ENCODE measurements around the gene RANBP10.
"Not testable (repeated sequence)": the region's sequence is repeated elsewhere in the genome, so short reads cannot be mapped to it uniquely, and the experiment has no call there.

Gene RANBP10

DNA sequence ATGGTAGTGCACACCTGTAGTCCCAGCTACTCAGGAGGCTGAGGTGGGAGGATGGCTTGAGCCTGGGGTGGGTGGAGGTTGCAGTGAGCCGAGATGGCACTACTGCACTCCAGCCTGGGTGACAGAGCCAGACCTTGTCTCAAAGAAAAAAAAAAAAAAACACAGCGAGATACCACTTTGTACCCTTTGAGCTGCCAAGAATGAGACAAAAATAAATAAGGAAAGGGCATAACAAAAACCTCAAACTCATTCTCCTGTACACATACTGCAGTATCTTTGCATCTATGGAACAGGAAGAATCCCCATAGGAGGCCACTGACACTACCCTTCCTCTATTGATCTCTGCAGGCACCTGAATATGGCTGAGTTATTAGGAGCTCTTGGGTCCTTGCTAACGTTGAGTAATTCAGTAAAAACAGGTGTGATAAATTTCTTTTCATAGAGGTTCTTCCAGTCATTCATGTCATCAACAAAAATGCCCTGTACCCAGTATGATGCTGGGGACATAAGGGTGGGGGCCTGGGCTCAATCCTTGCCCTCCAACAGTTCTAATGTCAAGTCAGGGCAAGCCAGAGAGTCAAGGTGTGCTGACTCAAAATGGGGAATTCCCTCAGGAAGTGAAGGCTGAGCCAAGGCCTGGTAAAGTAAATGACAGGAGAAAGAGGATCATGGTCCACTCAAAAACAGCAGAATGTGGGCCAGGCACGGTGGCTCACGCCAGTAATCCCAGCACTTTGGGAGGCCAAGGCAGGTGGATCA is 26.9 kb downstream of the RANBP10 start:
- DNase-seq (ENCODE audit: low spot score), result no peak

DNA sequence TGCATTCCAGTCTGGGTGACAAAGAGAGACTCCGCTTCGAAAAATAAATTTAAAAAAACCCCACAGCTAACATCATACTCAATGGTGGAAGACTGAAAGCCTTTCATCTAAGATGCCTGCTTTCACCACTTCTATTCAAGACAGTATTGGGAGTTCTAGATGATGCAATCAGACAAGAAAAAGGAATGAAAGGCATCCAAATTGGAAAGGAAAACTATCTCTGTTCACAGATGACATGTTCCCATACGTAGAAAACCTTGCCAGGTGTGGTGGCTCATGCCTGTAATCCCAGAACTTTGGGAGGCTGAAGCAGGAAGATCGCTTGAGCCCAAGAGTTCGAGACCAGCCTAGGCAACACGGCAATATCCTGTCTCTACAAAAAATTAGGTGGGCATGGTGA is 31.1 kb downstream of the RANBP10 start:
- DNase-seq (ENCODE audit: low spot score), result no peak

DNA sequence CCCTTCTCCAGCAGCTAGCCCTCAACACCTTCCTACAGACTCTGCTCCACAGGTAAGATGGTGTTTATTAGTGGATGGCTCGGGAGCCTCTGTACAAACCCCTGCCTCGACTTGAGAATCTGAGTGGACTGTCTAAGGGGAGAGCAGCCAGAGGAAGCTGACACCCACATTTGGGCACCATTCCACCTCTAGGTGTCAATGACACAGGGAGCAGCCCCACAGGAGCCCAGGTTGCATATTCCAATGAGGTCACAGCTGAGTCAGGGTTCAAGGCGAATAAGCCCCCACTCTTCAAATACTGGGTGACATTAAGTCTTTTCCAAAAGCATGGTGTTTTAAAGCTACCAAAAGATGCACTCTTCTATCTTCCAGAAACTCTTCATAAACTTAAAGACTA is 31.9 kb downstream of the RANBP10 start:
- no peak for DNase-seq (ENCODE audit: low spot score)

DNA sequence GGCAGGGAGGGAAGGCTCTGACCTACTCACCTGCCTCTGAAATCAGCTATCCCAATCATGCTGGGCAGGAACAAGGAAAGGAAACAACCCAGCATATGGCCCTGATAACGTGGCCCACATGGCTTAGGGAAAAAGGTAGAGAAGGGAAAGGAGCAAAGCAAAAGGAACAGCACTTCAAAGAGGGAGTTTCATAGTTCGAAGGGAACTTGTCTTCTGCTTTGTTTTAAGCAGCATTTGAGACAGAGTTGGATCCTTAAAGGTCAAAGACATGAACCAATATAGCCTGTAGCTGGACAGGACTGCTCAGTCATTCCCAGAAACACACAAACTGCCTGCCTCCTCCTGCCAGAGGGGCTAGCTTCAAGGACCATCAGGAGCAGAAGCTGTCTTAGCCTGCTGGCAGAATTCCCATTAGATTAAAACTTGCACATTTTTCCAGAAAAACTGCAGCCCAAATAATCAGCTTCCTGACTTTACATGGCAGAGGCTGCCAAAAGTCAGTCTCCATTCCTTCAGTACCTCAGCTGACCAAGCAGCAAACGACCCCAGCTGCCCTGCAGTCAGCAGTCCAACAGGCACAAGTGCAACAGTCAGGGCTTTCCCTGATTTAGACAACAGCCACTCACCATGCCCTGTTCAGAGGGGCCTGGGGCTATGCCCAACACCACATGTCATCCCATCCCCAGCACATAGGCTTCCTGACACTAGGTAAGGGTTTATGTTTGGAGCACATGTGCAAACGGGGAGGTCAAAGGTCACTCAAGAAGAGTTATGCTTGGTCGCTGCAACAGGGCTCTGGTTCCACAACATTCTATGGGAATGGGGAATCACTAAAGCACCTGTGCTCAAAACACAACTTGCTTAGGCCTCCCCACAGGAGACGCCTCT is 32.5 kb downstream of the RANBP10 start:
- no peak for DNase-seq (ENCODE audit: low spot score)

DNA sequence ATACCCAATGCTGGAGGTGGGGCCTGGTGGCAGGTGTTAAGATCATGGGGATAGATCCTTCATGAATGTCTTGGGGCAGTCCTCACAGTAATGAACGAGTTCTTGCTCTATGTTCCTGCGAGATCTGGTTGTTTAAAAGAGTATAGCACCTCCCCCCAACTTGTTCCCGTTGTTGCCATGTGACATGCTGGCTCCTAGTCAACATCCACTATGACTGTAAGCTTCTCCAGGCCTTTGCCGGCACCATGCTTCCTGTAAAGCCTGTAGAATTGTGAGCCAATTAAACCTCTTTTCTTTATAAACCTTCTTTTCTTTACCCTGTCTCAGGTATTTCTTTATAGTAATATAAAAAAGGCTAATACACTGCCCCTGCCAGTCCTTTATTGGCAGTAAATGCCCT is 33.3 kb downstream of the RANBP10 start:
- DNase-seq (ENCODE audit: low spot score), result peak; percentile 29

DNA sequence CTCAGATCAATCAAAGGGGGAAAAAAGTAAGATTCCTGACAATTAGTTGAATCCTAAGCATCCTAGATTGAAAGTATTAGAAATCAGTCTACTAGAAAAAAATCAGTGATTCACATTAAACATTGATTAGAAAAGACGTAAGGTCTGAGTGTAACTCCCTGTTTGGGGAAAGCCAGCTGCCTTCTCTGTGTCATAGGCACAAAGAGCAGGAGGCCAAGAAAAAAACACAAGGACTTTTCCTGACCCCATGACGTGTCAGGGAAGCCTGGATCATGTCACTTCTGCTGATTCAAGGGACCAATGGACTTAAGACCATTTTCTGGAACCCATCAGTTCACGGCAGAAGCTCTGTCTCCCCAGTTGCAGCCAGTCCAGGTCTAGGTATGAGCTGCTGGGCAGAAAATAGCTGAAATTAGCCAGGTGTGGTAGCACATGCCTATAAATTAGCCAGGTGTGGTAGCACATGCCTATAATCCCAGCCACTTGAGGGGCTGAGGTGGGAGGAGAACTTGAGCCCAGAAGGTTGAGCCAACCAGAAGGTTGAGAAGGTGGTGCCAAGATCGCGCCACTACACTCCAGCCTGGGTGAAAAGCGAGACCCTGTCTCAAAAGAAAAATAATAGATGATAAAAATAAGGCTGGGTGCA is 35.9 kb downstream of the RANBP10 start:
- peak; percentile 74 for DNase-seq (ENCODE audit: low spot score)

DNA sequence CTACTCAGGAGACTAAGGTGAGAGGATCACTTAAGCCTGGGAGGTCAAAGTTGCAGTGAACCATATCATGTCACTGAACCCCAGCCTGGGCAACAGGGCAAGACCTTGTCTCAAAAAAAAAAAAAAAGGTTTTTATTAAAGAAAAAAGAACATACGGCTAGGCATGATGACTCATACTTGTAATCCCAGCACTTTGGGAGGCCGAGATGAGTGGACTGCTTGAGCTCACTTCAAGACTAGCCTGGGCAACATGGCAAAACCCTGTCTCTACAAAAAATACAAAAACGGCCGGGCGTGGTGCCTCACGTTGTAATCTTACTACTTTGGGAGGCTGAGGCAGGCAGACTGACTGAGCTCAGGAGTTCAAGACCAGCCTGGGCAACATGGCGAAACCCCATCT is 38.4 kb downstream of the RANBP10 start:
- DNase-seq (ENCODE audit: low spot score), result peak; percentile 30

DNA sequence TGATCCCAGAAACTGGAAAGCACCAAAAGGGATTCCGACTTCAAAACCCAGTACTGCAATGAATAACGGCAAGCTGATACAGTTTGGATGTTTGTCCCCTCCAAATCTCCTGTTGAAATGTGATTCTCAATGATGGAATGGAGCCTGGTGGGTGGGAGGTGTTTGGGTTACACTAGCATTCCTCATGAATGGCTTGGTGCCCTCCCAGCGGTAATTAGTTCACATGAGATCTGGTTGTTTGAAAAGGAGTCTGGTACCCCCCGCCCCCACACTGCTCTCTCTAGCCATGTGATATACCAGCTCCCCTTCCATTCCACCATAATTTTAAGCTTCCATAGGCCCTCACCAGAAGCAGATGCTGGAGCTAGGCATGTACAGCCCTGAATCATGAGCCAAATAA is 40.1 kb downstream of the RANBP10 start:
- DNase-seq (ENCODE audit: low spot score), result no peak

DNA sequence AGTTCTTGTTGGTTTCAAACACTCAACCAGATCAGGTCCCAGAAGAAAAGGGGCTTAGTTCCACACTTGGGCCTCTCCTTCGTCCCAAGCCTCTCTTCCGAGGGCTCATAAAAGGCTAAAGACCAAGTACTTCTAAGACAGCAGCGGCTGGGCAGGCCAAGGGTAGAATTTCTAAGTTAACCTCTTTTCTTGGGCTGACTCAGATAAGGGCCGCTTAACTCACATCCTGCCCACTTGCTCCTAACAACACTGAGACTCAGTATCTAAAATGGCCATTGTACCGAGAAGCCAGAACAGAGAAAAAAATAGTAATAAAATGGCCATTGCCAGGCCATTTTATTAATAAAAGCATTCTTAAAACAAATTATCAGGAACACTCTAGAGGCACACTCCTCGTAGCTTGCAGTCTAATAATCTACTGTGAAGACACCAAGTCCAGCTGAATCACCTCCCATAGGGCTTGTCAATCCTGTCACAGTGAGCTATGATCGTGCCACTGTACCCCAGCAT is 42.1 kb downstream of the RANBP10 start:
- no peak for DNase-seq (ENCODE audit: low spot score)

DNA sequence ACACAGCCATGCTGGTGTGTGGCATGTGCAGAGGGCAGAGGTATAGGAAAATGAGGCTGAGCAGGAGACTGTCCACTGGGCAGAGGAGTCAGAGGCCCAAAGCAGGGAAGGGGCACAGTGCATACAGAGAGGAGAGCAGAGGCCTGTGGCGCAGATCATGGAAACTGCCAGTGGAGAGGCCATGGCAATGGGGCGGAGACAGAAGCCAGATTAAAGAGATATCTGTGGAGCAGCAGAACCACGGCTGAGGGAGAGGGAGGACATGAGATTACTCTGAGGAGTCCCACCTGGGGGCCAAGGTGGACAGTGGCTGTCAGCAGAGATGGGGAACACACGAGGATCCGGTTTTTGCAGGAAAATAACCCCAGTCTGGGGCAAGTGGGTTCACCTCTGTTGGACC is 43.3 kb downstream of the RANBP10 start:
- no peak for DNase-seq (ENCODE audit: low spot score)

DNA sequence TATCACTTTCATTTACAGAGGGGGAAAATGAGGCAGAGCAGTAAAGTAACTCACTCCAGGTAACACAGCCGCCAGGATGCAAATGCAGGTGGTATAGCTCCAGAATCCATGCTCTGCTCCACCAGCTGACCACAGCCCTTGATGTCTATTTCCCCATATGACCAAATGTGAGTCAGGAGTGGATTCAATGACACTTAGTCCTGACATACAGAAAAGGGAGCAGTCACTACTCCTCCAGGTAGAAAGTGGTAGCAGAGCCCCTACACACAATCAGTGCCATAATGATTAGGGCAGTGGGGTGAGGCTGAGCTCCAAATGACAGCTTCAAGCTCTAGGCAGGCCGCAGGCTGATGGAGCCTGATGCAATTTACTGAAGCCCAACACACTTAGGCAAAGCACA is 44.0 kb downstream of the RANBP10 start:
- DNase-seq (ENCODE audit: low spot score), result no peak

DNA sequence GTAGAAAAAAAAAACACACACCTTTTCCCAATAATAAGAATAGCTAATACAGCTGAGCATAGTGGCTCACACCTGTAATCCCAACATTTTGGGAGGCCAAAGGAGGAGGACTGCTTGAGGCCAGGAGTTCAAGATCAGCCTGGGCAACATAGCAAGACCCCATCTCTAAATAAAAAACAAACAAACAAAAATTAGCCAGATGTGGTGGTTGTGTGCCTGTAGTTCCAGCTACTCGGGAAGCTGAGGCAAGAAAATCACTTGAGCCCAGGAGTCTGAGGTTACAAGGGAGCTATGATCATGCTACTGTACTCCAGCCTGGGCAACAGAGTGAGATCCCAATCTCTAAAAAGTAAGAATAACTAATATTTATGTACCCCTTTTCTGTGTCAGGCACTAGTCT is 44.4 kb downstream of the RANBP10 start:
- DNase-seq (ENCODE audit: low spot score), result no peak

DNA sequence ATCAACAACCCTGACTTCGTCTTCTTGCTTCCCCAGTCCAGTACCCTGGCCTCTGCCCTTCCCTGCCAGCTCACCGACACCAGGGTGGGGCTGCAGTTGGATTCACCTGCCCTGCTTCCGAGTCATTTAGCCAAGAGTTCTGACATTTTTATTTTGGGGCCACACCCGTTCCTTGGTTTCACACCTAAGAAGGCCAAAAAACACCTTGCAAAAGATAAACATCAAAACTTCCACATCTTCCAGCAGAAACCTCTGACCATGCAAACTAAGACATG is 45.5 kb downstream of the RANBP10 start:
- DNase-seq (ENCODE audit: low spot score), result no peak

DNA sequence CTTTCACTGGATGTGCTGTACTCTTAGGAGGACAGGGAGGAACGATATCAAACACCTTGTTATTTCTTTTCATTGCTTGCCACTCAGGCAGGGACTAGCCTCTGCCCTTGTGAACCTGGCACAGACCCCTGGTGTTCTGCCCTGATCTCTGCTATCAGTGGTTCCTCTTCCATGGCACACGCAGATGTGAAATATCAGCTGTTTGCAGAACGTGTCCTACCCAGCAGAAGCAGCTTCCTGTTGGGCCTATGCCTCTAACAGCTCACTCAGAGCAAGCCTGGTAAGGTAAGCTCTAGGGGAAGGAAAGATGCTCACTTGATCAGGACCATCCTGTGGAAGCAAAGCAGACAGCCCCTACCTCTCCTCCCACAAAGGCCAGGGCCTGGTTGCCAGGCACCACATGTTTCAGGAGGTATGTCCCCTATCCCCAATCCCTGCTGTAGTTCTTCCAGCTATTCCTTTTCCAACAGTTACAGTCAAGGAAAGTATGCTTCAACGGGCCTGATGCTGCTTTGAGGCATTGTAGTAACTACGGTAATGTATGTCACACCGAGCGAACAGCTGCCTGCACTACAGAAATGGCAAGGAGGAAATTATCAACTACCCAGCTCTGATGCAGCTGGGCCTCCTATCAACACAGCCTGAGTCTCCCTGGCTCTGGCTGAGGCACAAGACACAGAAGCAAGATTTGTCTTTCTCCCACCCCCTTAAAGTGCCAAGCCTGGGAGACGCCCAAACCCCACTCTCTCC is 46.0 kb downstream of the RANBP10 start:
- no peak for DNase-seq (ENCODE audit: low spot score)

DNA sequence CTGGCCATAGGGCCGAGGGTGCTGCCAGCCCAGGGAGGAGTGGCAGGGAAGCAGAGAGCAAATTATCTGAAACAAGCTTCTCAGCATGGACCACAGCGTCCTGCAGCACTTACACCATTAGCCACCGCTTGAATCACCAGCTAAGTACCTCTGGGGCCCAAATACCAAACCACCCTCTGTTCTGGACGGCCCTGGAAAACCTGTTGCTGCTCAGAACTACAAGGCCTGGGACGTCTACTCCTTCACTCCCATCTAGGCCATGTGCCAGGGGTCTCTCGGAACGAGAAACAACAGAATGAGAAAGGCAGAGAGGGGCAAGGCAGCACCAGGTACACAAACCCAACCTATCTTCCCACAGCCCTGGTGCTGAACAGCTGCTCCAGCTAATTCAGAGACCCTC is 47.4 kb downstream of the RANBP10 start:
- no peak for DNase-seq (ENCODE audit: low spot score)

DNA sequence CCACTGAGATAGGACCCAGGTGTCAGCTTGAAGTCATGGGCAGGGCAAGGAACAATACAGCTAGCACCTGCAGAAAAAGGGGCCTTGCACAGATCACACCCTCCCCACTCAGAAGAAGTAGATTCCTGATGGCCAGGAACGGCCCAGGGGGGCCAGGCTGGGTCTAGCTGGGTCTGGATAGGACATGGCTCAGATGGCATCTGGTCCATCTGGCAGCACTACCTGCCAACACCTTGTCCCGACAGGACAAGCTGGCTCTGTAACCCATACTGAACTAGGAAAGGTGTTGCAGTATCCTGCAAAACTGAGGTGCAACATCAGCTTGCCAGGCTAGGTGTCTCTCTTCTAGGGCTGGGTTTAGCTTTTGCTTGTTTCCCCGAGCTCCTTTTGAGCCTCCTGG is 48.4 kb downstream of the RANBP10 start:
- DNase-seq (ENCODE audit: low spot score), result no peak

DNA sequence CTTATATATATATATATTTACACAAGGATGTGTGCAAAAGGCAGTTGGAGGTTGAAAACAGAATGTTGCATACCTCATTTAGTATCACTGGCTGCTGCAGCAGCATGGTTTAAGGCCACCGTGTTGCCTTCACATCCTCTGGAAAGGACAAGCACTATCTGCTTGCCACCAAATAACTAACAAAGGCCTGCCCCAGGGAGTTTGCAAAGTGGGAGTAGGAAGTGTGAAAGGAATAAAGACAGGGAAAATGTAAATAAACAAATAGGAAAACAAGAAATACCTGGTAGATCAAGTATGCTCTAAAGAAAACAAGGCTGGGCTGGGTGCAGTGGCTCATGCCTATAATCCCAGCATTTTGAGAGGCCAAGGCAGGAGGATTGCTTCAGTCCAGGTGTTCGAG is 53.7 kb downstream of the RANBP10 start:
- no peak for DNase-seq (ENCODE audit: low spot score)

DNA sequence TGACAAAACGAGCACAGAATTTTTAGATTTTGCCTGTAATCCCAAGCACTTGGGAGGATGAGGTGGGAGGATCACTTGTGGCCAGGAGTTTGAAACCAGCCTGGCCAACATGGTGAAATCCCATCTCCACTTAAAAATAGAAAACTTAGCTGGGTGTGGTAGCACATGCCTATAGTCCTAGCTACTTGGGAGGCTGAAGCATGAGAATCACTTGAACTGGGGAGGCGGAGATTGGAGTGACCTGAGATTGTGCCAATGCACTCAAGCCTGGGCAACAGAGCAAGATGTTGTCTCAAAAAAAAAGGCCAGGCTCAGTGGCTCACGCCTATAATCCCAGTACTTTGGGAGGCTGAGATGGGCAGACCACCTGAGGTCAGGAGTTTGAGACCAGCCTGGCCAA is 55.0 kb downstream of the RANBP10 start:
- DNase-seq (ENCODE audit: low spot score), result not testable (repeated sequence)

DNA sequence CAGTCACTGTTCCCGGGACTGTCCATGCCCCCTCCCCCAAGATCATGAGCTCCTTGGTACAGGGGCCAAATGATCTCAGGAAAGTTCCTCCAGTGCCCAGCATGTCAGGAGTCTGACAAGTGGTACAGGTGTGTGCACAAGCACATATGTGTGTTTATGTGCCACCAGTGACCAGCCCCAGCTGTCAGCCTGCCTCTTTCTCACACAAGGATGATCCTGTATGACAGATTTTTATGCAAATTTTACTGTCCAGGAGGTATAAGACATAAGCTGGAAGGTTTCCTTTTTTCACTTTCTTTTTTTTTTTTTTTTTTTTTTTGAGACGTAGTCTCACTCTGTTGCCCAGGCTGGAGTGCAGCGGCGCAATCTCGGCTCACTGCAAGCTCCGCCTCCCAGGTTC is 55.9 kb downstream of the RANBP10 start:
- DNase-seq (ENCODE audit: low spot score), result no peak

DNA sequence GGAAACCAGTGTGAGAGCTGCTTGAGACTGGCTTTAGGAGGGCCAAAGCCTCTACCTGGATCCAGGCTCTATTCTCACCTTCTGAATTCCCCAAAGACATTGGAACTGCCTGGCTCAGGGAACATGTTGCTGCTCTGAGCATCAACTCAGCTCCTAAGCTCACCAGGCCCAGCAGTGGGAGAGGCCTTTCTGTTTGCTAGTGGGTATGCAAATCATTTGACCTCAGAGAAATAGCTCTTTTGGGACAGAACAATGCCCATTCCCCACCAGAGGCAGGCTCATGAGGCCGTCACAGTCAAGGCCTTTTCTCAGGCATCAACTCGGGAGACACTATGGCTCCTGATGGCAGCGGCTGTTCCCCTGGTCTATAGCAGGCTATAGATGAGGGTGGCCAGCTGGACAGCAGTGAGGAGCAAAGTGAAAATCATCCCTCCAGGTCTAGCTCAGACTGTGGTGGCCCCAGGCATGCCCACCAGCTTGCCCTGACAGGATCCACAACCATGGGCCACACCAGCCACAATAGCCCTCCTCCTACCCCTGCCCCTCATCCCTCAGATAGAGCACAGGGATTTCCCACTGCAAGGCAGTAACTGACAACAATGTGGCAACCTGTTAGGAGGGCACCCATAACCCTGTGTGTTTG is 56.8 kb downstream of the RANBP10 start:
- no peak for DNase-seq (ENCODE audit: low spot score)

DNA sequence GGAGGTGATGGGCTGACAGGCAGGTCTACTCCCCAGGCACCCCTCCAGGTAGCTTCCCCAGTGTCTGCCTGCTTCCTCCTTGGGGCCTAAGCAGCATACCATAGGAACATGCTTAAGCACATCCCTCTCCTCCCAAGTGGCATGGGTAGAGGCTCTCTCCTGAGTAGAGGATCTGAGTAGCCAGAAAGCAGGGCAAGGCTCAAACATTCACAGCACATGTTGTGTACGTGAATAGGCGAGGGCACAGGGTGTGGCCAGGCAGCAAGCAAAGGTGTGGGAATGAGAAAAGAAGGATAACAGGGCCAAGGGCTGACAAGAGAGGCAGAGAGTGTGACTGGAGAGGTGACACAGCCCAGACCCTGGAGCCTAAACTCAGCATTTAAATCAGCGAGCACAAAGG is 57.5 kb downstream of the RANBP10 start:
- DNase-seq (ENCODE audit: low spot score), result no peak

DNA sequence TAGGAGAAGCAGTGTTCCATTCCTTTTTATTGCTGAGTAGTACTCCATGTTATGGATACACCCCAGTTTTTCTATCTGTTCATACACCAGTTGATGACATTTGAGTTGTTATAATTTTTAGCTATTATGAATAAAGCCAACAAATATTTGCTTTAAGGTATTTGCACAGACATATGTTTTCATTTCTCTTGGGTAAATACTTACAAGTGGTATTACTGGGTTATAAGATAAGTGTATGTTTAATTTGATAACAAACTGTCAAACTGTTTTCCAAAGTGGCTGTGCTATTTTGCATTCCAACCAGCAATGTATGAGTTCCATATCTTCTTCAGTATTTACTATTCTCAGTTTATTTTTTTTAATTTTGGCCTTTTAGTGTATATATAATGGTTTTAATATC is 59.5 kb downstream of the RANBP10 start:
- no peak for DNase-seq (ENCODE audit: low spot score)

All from hepatic stellate cell (primary cell).